Hematopoietic multipotent progenitor cell (in vitro differentiated cells): Measurements from ENCODE around the gene RNU1-4. TPM values are rescaled to one million over a fixed set of nuclear protein-coding genes. Genes with fewer than 3 reads are reported as not detected.
"Not testable (repeated sequence)": the region's sequence is repeated elsewhere in the genome, so short reads cannot be mapped to it uniquely, and the experiment has no call there.

ENCODE experiments used
- DNase-seq, 3 donors: peaks; one replicate each; pipeline ENCODE4 v3.0.0-alpha.2; 2011 to 2015; ENCODE audit warnings: low read depth in 2 of 3, low spot score in 2 of 3
- total RNA-seq: library from RNA; depleted of rRNA; stranded (reverse); fragments of >200 nt; gene quantifications from one replicate; pipeline ENCODE4 v1.2.3, GENCODE V29; 2012

Gene RNU1-4
- total RNA-seq, 1 donor = under 0.01 TPM

DNA sequence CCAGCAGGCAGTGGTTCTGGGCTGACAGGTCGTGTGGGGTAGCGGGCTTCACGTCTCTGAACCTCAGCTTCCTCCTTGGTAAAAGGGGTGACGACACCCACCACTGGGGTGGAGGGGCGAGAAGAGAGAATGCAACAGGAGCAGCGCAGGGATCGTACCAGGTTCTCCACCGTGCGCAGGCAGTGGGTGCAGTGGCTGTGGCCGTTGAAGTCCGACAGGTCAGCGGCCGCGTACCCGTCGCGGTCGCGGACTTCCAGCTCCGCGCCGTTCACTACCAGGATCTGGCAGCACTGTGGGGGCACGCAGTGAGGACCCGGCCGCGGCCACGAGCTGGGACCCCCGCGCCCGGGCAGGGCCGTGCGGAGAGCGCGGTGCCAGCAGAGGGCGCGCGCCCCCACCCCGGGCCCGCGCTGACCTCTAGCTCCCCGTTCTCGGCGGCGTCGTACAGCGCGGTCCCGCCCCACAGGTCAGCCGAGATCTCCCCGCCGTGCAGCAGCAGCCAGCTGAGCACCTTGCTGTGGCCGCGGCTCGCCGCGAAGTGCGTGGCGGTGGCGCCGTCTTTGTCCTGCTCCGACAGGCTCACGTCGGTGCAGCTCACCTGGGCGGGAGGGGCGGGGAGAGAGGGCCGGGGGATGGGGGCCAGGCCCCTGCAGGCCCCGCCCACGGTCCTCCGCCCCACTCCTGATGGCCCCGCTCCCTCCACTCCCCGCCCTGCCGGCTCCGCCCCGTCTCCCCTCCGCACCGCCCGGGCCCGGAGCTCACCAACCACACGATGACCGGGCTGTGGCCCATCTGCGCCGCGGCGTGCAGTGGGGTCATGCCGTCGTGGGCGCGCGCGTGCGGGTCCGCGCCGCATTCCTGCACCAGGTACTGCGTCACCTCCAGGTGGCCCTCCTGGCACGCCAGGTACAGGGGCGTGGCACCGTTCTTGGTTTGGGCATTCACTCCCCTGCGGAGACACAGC is 32.9 kb upstream of the RNU1-4 start:
- not testable (repeated sequence) for DNase-seq

DNA sequence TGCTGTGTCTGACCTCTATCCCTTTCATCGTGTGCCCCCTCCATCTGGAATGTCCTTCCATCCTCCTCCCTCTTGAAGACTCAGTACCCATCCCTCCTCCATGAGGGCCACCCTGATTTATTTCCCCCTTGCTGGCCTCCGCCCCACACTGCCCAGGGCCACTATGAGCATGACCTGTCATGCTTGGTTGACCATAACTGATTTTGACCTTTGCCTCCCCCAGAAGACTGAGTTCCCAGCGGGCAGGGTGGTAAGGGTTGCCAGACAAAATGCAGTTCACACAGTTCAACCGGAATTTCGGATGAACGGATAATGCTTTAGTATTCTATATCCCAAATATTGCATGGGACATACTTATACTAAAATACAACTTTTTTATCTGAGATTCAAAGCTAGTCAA is 31.6 kb upstream of the RNU1-4 start:
- DNase-seq = not testable (repeated sequence)

- peak in 1 of 3 donors; percentile 28 for DNase-seq
Observed at GRCh38 chr1:16709659-16710087, 30.6 kb upstream of the RNU1-4 start.

- DNase-seq = not testable (repeated sequence)
Observed at GRCh38 chr1:16710618-16711017, 29.7 kb upstream of the RNU1-4 start.

GRCh38 chr1:16712131-16712530 is 28.2 kb upstream of the RNU1-4 start:
- not testable (repeated sequence) for DNase-seq

GRCh38 chr1:16712582-16712981 is 27.7 kb upstream of the RNU1-4 start:
- not testable (repeated sequence) for DNase-seq

- DNase-seq = not testable (repeated sequence)
Observed at GRCh38 chr1:16712984-16713383, 27.3 kb upstream of the RNU1-4 start.

- DNase-seq = not testable (repeated sequence)
Observed at GRCh38 chr1:16713480-16713879, 26.8 kb upstream of the RNU1-4 start.

- DNase-seq = no peak
Observed at GRCh38 chr1:16716691-16717335, 23.5 kb upstream of the RNU1-4 start.

- no peak for DNase-seq
Observed at GRCh38 chr1:16717336-16718098, 22.8 kb upstream of the RNU1-4 start.

DNA sequence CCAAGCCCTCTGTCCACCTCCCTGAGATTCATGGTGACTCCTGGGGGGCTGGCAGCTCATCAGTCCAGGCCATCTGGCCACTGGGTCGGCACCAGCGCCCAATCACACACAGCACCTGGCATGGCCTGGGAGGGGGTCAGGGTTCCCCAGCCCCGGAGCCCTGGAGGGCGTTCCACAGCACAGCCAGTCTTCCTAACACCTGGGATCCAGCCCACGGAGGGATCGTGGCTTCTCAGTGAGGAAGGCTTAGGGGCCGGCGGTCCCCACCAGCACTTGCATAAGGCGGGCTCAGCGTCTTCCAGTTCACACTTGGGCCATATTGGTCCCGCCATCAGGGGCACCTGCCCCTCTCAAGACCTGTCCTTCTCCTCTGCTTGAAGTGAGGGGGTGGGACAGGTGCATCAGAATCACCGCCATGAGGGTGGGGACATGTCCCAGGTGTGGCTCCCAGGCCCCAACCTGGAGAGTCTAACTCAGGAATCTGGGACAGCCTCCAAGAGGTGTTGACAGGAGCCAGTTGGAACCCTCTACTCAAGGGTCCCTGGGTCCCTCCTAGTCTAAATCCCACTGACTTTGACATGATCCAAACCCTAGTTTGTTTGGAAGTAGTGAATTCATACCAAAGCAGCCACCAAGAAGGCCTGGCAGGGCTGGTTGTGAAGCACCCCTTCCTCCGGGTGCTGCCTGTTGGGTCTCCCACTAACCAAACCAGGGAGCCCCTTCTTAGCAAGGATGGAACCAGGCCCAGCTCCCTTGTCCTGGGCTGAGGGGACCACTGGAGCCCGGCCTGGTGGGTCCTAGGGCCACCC is 22.0 kb upstream of the RNU1-4 start:
- DNase-seq = not testable (repeated sequence)

GRCh38 chr1:16718908-16719533 is 21.3 kb upstream of the RNU1-4 start:
- no peak for DNase-seq

- no peak for DNase-seq
Observed at GRCh38 chr1:16719571-16720350, 20.6 kb upstream of the RNU1-4 start.

DNA sequence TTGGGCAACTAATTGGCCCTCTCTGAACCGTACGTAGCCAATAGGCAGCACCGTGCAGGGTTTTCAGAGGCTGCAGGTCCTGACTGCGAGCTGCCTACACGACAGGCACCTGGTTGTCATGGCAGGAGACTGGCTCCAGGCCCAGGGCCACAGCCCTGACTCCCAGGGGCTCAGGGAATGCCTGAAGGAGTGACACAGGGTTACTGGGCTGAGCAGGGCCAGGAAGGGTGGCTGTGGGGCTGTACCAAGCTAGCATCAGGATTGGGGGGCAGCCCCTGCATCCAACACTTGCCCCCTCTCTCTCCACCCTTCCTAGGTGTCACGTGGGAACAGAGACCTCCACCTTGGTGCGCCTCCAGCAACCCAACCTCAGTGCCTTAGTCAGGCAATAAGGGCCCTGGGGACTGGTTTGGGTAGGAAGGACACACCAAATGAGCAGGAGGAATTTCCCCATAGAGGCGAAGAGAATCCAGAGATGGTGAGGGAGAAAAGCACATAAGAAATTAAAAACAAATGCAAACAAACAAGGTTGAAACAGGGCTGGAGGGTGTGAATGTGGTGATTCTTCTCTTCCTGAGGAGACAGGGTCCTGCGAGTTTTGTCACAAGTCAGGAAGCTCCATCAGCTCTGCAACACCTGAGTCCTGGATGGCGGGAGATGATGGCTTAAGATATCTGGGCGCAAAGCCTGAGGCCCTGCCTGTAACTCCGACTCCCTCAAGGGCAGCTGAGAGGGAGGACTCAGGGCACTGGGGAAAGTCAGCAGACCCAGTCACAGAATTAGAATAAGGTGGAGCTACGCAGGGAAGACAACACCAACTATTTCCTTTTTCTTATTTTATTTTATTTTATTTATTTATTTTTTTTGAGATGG is 19.7 kb upstream of the RNU1-4 start:
- no peak for DNase-seq

GRCh38 chr1:16721871-16722641 is 18.3 kb upstream of the RNU1-4 start:
- DNase-seq = no peak

DNA sequence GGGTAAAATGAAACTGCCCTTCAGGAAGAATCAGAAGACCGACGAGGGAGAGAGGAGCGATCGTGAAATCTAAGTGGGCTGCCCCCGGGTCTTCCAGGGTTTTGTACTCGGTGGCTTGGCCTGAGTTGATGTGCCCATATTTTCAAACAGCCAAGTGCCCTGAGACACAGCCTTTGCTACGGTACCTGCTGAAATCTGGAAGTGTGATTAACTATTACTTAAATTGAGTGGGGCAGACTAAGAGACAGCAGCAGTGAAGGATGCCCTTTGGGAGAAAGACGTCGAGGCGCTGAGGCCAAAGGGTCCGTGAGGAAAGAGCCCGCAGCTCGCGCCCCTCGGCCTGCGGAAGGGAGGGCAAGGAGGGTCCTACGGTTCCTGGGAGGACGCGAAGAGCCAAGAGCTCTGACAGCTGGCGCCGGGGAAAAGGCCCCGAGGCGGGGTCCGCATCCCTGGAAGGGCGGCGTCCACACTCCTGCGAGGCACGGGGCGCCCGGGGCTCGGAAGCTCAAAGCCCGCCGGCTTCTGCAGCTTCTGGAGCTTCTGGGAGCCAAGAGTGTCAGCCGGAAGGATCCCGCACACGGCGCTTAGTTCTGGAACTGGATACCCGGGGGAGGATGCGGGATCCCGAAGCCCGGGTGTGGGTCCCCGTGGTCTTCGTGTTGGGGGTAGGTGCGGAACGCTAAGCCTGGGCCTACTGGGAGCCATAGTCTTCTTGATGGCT is 15.4 kb upstream of the RNU1-4 start:
- no peak for DNase-seq
